Neural crest cell (in vitro differentiated cells): ENCODE data around the gene HGS. TPM values are rescaled to one million over a fixed set of nuclear protein-coding genes. Genes with fewer than 3 reads are reported as not detected.

Experiments
- DNase-seq: peaks from one replicate; pipeline ENCODE4 v3.0.0; 2021; ENCODE audit warnings: low read depth, mixed read lengths, low spot score
- H3K27ac Mint-ChIP-seq: one replicate; pipeline ENCODE4 v1.8.0; 2021; ENCODE audit warnings: mild to moderate bottlenecking, mixed read lengths; ENCODE audit not compliant: unreplicated experiment
- H3K27me3 Mint-ChIP-seq: 2 replicates; pipeline ENCODE4 v1.8.0; 2021; ENCODE audit warnings: low read depth, mild to moderate bottlenecking, mixed read lengths
- H3K36me3 Mint-ChIP-seq: 2 replicates; pipeline ENCODE4 v1.8.0; 2021; ENCODE audit warnings: low read depth, mild to moderate bottlenecking, mixed read lengths
- H3K4me1 Mint-ChIP-seq: 2 replicates; pipeline ENCODE4 v1.8.0; 2021; ENCODE audit warnings: mixed read lengths
- H3K4me3 Mint-ChIP-seq: one replicate; pipeline ENCODE4 v1.8.0; 2021; ENCODE audit warnings: mild to moderate bottlenecking, mixed read lengths
- H3K9me3 Mint-ChIP-seq: 2 replicates; pipeline ENCODE4 v1.8.0; 2021; ENCODE audit warnings: mixed read lengths
- CTCF ChIP-seq: fragments of 200-600 bp; sonication (generic); conservative IDR thresholded peaks from 2 replicates; pipeline ENCODE4 v1.5.0; 2021; ENCODE audit warnings: antibody characterized with exemption, mild to moderate bottlenecking
- total RNA-seq: library from RNA; stranded (reverse); gene quantifications from 2 replicates; pipeline ENCODE4 v1.2.1, GENCODE V29; 2021

Gene HGS
- total RNA-seq, 1 donor from 2014 or later, result 103 TPM

- Mint-ChIP-seq H3K9me3 (no peaks in the 10 kb centered on the region), H3K27me3 (no peaks in the 10 kb centered on the region), H3K27ac (no peak overlapping the region)
These were observed 12.6 kb downstream of the HGS start for GRCh38 chr17:81696218-81696941.

GRCh38 chr17:81697261-81698044, 13.6 kb downstream of the HGS start:
- H3K9me3 Mint-ChIP-seq, result no peaks in the 10 kb centered on the region
- no peak for DNase-seq
- no peak for TF ChIP-seq CTCF
- H3K36me3 Mint-ChIP-seq, result peaks cover 10% of the 10 kb centered on the region
- peak overlapping the region; percentile 41 for H3K4me3 Mint-ChIP-seq
- H3K27me3 Mint-ChIP-seq, result no peaks in the 10 kb centered on the region
- no peak overlapping the region for H3K27ac Mint-ChIP-seq
- peaks cover 5% of the 10 kb centered on the region for H3K4me1 Mint-ChIP-seq

More at GRCh38 chr17:81696218-81696941, 12.6 kb downstream of the HGS start:
- H3K4me3 Mint-ChIP-seq, result no peak overlapping the region
- H3K4me1 Mint-ChIP-seq, result no peaks in the 10 kb centered on the region
- no peak for DNase-seq
- H3K36me3 Mint-ChIP-seq, result peaks cover 10% of the 10 kb centered on the region
- TF ChIP-seq CTCF, result no peak

- no peak for DNase-seq
- H3K9me3 Mint-ChIP-seq, result no peaks in the 10 kb centered on the region
- H3K27me3 Mint-ChIP-seq, result no peaks in the 10 kb centered on the region
- H3K4me3 Mint-ChIP-seq, result peak overlapping the region; percentile 68
- H3K4me1 Mint-ChIP-seq, result peaks cover 6% of the 10 kb centered on the region
- peaks cover 11% of the 10 kb centered on the region for H3K36me3 Mint-ChIP-seq
- TF ChIP-seq CTCF, result no peak
- no peak overlapping the region for H3K27ac Mint-ChIP-seq
These were observed 16.8 kb downstream of the HGS start for GRCh38 chr17:81700353-81701287.

- Mint-ChIP-seq H3K9me3 (no peaks in the 10 kb centered on the region), H3K27me3 (no peaks in the 10 kb centered on the region), H3K4me1 (peaks cover 6% of the 10 kb centered on the region), H3K4me3 (peak overlapping the region; percentile 96), H3K36me3 (peaks cover 16% of the 10 kb centered on the region), H3K27ac (no peak overlapping the region)
- no peak for DNase-seq
- no peak for TF ChIP-seq CTCF
These were observed 17.7 kb downstream of the HGS start for GRCh38 chr17:81701288-81702071.
